Activated T-cell treated with anti-CD3 and anti-CD28 coated beads for 4 hours (primary cell): Measurements from ENCODE around the gene PUM2.
"Not testable (repeated sequence)": the region's sequence is repeated elsewhere in the genome, so short reads cannot be mapped to it uniquely, and the experiment has no call there.

Source experiments
- DNase-seq: peaks from one replicate; pipeline ENCODE4 v3.0.0-alpha.2; 2020

PUM2 gene

DNA sequence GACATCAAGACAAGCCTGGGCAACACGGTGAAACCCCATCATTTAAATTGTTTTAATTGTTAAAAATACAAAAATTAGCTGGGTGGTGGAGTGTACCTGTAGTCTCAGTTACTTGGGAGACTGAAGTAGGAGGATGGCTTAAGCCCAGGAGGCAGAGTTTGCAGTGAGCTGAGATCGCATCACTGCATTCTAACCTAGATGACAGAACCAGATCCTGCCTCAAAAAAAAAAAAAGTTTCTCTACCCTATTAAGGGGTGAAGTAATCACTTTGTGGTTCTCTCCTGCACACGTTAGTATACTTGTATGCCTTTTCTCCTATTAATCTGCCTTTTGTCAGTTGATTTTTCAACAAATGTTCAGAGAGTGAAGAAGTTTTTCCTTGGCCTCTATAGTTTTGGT is 18.1 kb upstream of the PUM2 start:
- no peak for DNase-seq

GRCh38 chr2:20367929-20368328 is 17.3 kb upstream of the PUM2 start:
- not testable (repeated sequence) for DNase-seq

DNA sequence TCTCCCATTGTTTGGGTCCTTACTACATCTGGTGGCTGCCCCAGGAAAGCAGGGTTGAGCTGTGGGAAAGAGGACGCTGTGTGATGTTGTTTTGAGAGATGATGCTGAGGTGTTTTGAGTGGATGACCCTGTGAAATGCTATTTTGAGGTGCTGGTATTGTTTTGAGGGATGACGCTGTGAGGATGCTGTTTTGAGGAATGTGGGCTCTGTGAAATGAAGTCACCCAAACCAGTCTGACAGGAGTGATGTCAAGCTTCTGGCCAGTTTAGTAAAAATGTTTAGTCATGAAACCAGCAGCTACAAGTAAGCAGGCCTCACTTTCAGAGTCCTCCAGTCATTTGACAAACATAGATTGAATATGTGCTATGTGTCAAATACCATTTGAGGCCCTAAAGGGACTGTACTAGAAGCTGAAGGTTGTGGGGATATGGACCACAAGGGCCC is 16.1 kb upstream of the PUM2 start:
- DNase-seq, result no peak

GRCh38 chr2:20365249-20365817 is 14.7 kb upstream of the PUM2 start:
- DNase-seq, result no peak

DNA sequence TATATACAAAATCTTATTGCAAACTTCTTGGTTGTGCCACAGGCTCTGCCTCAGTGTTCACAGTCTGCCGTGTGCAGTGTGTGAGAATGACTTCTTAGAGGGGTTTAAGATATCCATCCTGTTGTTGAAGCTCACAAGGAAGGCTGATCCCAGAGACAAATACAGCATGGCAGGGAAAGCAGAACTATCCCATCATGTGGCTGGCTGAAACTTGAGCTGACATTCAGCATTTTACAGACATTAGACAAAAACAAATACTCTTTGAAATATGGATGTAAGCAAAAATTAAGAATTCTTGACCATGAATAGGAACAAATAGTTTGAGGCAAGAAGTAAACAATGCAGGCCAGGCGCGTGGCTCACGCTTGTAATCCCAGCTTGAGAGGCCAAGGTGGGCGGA is 12.9 kb upstream of the PUM2 start:
- DNase-seq, result no peak

DNA sequence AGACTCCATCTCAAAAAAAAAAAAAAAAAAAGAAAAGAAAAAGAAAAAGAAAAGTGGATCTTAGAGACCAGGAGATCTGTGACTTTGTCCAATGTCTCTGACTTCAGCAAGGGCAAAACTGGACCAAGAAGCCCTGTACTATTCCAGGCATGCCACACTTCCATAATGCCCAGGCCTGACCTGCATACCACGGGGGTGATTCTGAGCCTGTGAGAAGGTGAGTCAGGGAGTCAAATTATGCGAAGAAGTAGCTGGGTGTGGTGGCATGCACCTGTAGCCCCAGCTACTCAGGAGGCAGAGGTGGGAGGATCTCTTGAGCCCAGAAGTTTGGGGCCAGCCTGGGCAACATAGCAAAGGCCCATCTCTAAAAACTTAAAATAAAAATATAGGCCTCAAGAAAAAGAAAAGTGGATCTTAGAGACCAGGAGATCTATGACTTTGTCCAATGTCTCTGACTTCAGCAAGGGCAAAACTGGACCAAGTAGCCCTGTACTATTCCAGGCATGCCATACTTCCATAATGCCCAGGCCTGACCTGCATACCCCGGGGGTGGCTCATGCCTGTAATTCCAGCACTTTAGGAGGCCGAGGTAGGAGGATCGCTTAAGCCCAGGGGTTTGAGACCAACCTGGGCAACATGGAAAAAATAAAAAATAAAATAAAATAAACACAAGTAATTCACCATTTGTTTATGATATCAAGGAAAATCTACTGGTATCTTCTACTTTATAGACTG is 12.2 kb upstream of the PUM2 start:
- no peak for DNase-seq

- DNase-seq, result no peak
These were observed 11.2 kb upstream of the PUM2 start for GRCh38 chr2:20361893-20362292.

- no peak for DNase-seq
These were observed 8.5 kb upstream of the PUM2 start for GRCh38 chr2:20359096-20359495.

- no peak for DNase-seq
These were observed 7.2 kb upstream of the PUM2 start for GRCh38 chr2:20357638-20358389.

DNA sequence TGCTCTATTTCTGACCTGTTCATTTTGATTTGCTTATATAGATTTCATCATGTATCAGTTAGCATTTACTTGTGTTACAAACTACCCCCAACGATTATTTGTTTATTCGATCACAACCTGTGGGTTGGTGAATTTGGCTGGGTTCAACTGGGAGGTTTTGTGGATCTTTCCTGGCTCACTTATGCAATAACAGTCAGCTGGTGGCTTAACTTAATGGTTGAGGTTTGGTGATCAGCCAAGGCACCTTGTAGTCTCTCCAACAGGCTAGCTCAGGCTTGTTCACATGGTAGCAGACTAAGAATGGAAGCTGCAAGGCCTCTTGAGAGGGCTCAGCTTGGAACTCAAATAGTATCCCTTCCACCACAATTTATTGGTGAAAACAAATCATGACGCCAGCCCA is 5.4 kb upstream of the PUM2 start:
- no peak for DNase-seq

DNA sequence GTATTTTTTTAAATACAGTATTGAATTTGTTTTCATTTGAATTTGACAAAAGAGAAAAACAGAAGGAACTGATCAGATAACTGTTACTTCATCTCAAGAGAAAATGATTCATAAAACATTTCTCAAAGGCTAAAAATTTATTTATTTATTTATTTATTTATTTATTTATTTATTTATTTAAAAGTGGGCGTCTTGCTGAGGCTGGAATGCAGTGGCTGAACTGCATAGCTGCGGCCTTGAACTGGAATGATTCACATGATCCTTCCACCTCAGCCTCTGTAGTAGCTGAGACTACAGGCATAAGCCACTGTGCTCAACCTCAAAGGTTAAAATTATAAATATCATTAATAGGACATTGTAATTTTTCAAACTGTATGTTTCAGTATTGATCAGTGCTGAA is 4.5 kb upstream of the PUM2 start:
- no peak for DNase-seq

- no peak for DNase-seq
These were observed 2.8 kb upstream of the PUM2 start for GRCh38 chr2:20353241-20353992.

GRCh38 chr2:20352581-20353216 is 2.1 kb upstream of the PUM2 start:
- DNase-seq, result no peak

GRCh38 chr2:20352230-20352578 is 1.6 kb upstream of the PUM2 start:
- no peak for DNase-seq

DNA sequence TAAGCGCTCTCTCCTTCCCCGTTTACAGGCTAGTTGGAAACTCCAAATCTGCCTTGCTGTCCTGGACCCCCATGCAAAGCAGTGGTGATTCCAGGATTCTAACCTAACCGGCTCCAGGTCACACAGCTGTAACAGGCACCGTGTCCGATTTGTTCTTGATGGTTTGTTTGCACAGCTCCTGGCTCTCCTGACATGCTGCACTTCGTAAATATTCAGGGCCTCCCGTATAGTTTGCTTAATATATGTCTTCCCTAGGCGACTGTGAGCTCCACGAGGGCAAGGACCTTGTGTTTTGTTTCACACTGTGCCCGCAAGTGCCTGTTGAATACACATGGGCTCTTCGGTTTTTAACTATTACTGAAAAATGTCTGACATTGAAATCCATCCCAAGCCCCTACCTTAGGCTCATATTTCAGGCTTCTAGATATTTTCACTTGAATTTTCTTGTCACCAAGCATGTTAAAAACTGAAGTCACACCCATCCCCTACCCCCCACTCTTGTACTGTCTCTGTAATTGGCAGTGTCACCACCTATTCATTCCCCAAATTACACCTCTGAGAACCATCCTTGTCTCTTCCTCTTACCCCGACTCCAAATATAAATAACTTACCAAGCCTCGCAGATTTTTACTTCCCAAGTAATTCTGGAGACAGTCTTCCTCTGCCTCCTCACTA is 1.0 kb upstream of the PUM2 start:
- no peak for DNase-seq

DNA sequence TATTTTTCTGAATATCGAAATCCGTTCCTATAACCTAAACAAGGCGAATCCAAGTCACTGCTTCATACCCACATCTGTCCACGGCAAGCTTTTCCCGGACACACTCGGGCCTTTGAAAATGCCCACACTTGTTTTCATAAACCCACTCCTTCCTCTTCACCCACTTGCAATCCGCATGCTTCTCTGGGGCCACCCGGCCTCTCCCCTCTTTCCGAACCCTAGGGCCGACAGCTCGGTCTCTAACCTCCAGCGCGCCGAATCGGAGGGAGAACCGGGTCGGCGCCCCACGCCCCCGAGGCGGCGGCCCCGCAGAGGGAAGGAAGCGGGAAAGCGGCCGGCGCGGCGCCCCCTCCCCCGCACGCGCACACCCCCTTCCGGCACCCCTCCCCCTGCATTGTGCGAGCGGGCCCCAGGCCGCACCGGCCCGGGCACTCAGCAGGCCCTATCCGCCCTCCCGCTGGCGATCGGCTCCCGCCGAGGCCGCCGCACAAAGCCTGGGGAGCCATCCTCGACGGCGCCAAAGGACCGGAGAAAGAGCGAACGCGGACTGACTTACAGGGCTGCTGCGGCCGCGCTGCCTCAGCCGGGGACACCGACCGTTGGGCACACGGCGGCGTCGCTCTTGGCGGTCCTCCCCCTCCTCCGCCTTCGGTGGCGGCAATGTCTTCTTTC is 467 bp downstream of the PUM2 start:
- DNase-seq, result peak; percentile 38

GRCh38 chr2:20349513-20349921 is 1.1 kb downstream of the PUM2 start:
- DNase-seq, result no peak

- DNase-seq, result no peak
These were observed 2.1 kb downstream of the PUM2 start for GRCh38 chr2:20348542-20348941.

DNA sequence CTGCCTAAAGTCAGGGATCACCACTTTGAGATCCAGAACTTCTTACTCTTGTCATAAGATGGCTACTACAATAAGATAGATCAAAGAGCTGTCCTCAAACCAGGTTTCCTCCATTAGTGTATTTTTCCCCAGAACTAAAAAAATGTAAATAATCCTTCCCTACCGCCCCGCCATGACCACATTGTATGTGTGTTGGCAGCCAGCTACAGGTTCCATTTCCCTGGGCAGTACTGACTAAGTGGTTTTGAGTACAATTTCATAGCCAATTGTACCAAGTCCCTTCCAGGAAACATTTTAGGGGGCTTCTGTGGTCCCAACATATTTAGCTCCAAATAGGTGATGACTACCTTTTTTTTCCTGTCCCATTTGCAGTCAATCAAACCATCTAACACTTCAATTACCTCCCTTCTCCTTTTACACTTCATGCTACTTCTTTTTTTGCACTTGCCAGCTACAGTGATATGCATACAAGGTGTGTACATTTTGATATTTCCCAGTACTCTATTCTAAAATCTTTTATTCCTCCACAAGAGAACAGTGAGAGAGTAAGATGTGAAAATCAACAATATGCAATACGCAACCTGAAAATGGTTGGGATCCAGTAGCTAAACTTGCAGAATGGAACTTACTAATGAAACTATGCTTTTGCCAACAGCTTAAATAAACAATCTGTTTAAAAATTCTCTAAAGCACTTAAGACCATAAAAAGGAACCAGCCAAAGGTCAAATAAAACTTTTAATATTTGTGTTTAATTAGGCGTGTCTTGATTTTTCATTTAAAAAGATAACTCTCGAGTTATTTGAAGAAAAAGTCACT is 3.9 kb downstream of the PUM2 start:
- DNase-seq, result no peak

GRCh38 chr2:20343128-20343527 is 7.5 kb downstream of the PUM2 start:
- no peak for DNase-seq

GRCh38 chr2:20339012-20339411 is 11.6 kb downstream of the PUM2 start:
- DNase-seq, result no peak
